Liver (tissue), 3 donors: ENCODE results near the gene OSBPL10.

Experiments used
- CTCF ChIP-seq: fragments of 150-350 bp; IDR thresholded peaks from 2 replicates; pipeline ENCODE4 v1.5.1; 2017; ENCODE audit warnings: improper control_type of control experiment, low read depth, low read length; ENCODE audit not compliant: missing input control
- RAD21 ChIP-seq, 2 donors: IDR thresholded peaks; 2 replicates each; pipeline ENCODE4 v1.6.1; 2016; ENCODE audit warnings: antibody characterized with exemption in 2 of 2, mild to moderate bottlenecking in 2 of 2
- SP1 ChIP-seq: IDR thresholded peaks from 2 replicates; pipeline ENCODE4 v1.6.1; 2018; ENCODE audit warnings: antibody characterized with exemption, mild to moderate bottlenecking
- TF ChIP-seq, protein P1 (sequence below): IDR thresholded peaks from 2 replicates; pipeline ENCODE4 v1.6.1; 2016; ENCODE audit warnings: antibody characterized with exemption
- TF ChIP-seq, protein P2 (sequence below): IDR thresholded peaks from 2 replicates; pipeline ENCODE4 v1.6.1; 2016; ENCODE audit warnings: antibody characterized with exemption, mild to moderate bottlenecking
- donor health status: healthy.
- donor health status: healthy.

DNA sequence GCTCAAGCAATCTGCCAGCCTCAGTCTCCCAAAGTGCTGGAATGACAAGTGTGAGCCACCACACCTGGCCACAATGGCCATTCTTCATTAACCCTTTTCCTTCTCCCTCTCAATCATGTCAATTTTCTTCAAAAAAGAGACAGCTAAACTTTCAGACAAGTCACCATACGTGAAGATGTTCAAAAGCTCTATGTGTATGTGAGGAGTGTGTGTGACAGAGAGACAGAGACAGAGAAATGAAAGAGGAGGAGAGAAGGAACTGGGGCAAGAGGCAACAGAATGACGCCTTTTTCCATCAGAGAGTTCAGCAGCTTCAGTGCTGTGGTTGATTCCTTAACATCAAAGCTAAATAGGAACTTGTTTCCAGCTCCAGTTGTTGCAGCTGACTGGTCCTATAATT is 27.4 kb downstream of the OSBPL10 start:
- TF ChIP-seq, protein P1, sequence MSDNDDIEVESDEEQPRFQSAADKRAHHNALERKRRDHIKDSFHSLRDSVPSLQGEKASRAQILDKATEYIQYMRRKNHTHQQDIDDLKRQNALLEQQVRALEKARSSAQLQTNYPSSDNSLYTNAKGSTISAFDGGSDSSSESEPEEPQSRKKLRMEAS, result no peak
- TF ChIP-seq RAD21 (IDR thresholded peaks at IDR 0.05) (no peak), SP1 (no peak), CTCF (no peak)
- TF ChIP-seq, protein P2, sequence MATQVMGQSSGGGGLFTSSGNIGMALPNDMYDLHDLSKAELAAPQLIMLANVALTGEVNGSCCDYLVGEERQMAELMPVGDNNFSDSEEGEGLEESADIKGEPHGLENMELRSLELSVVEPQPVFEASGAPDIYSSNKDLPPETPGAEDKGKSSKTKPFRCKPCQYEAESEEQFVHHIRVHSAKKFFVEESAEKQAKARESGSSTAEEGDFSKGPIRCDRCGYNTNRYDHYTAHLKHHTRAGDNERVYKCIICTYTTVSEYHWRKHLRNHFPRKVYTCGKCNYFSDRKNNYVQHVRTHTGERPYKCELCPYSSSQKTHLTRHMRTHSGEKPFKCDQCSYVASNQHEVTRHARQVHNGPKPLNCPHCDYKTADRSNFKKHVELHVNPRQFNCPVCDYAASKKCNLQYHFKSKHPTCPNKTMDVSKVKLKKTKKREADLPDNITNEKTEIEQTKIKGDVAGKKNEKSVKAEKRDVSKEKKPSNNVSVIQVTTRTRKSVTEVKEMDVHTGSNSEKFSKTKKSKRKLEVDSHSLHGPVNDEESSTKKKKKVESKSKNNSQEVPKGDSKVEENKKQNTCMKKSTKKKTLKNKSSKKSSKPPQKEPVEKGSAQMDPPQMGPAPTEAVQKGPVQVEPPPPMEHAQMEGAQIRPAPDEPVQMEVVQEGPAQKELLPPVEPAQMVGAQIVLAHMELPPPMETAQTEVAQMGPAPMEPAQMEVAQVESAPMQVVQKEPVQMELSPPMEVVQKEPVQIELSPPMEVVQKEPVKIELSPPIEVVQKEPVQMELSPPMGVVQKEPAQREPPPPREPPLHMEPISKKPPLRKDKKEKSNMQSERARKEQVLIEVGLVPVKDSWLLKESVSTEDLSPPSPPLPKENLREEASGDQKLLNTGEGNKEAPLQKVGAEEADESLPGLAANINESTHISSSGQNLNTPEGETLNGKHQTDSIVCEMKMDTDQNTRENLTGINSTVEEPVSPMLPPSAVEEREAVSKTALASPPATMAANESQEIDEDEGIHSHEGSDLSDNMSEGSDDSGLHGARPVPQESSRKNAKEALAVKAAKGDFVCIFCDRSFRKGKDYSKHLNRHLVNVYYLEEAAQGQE, result no peak
